HT1080 (cell line): Measurements from ENCODE around the gene MAP3K1. TPM values are rescaled to one million over a fixed set of nuclear protein-coding genes. Genes with fewer than 3 reads are reported as not detected.
"Not testable (repeated sequence)": the region's sequence is repeated elsewhere in the genome, so short reads cannot be mapped to it uniquely, and the experiment has no call there.

Source experiments
- DNase-seq: peaks from one replicate; pipeline ENCODE4 v3.0.0-alpha.2; 2015; ENCODE audit warnings: low read depth
- polyA plus RNA-seq, 2 experiments: library from polyadenylated mRNA; depleted of rRNA; stranded (reverse); fragments of >200 nt; gene quantifications; 2 replicates each; pipeline ENCODE4 v1.2.3, GENCODE V29; 2015
- total RNA-seq: library from RNA; depleted of rRNA; stranded (reverse); fragments of >200 nt; shearing (Covaris generic); gene quantifications from 2 replicates; pipeline ENCODE4 v1.2.3, GENCODE V29; 2014; rRNA removed

Gene MAP3K1
- 4.4 and 5.1 TPM in 2 replicates for total RNA-seq
- polyA plus RNA-seq (2015; cell fraction: cytosol; rRNA removed) = 2.9 and 3.8 TPM in 2 replicates
- 7.8 and 10.3 TPM in 2 replicates for polyA plus RNA-seq (2015; cell fraction: nucleus; rRNA removed)

DNA sequence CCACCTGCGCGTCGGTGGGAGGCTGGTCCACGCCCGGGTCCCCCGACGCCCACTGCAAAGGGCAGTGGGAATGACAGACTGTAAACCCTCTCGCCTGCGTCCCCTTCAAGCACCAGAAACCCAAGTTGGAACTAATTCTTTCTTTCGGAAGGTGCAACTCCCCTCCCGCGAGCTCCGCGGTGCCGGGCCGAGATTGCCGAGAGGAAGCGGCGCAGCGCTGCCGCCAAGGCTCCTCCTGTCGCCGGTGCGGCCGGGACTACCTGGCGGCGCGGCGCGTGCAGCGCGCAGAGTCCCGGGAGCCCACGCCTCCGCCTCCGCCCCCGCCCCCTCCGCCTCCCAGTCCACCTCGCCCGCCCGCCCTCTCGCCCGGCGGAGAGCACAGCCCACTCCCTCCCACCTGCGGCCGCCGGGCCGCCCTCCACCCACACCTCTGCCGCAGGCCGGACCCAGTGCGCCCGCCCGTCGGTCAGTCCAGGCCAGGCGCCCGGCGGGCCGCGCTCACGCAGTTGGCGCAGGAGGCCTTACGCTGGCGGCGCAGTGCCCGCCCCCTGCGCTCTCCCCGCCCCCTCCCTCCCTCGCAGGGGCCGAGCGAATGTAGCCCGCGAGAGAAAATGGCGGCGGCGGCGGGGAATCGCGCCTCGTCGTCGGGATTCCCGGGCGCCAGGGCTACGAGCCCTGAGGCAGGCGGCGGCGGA lies at the start of gene MAP3K1:
MAP3K1 (plus strand) TSS at position 587 of the 695 bp plus-strand sequence; CDS start at position 612, 25 bp downstream.
- peak; percentile 56 for DNase-seq

DNA sequence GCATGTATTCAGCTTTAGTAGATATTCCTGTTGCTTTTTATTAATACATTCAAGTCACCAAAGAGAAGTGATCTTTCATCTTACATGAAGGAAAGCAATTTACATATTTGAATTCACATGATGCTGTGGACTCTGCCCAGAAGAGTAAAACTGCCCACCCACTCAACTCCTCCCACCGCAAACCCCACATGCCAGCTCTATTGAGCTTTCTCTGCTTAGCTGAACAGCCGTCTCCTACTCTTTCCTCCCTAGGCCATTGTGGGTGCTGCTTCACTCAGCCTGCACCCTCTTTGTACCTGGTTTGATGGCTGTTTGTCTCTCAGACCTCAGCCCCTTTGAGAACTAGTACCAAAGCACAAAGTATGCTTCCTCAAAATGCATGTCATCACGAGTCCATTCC lies 48.4 kb upstream of the MAP3K1 start:
- no peak for DNase-seq

DNA sequence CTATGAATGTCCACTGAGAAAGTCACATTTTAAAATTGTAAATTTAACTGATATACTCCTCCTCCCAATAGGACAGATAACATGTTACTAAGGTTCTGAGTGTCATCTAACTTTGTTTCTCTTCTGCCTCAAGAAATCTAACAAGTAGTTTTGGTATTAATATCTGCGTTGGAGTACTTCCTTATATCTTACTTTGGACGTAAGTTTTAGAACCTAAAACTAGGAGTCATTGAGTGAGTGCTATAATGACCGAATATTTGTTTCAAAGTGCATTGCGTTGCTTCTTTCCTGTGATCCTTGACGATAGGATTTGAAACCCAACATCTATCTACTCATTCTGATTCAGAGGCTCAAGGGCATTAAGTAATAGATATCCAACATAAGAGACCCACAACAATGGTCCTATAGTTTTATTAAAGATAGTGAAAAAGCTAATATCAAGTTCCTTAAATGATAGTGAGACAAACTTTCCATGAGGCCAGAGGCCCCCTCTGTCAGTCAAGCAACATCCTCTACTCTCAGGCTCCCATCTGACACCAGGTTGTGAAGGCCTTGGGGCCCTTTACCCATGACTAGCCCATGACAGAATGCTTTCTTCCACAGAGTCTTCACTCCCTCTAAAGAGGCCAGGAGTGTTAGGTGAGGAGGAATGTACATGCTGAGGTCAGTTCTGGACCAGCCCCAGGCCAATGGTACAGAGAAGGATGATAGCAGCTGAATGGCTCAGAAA lies 45.3 kb upstream of the MAP3K1 start:
- DNase-seq = no peak

DNA sequence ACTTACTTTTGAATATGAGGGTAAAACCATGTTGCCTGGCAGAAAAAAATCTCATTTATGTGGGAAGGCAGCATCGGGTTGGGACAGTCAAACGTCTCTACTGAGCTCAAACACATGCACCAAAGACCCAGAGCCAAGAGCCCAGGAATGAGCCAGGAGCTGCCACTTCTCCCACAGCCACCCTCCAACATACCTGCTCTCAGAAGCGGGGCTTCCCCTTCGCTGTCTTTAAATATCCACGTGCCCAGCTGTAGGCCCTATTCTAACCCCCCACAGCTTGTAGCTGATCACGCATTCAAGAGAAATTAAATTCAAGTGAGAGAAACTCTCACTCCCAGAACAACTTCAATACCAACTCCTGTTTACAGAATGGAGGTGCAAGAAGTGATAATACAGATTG lies 42.6 kb upstream of the MAP3K1 start:
- no peak for DNase-seq

DNA sequence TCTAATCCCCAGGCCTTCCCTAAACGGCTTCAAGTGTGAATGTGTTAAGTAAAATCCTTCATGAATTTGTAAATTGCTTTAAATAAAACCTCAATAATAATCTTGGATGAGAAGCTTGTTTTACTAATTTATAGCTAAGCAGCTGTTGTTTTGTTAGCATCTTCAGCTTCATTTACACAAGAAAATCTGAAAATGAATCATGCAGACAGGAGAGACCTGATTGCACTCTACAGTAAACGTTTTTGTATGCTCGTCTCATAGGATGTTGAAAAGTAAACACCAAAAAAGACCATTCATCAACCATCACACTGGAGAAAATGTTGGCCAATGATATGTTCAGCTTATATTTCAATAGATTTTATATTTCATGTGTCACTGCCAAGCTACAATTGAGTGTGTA lies 40.4 kb upstream of the MAP3K1 start:
- no peak for DNase-seq

DNA sequence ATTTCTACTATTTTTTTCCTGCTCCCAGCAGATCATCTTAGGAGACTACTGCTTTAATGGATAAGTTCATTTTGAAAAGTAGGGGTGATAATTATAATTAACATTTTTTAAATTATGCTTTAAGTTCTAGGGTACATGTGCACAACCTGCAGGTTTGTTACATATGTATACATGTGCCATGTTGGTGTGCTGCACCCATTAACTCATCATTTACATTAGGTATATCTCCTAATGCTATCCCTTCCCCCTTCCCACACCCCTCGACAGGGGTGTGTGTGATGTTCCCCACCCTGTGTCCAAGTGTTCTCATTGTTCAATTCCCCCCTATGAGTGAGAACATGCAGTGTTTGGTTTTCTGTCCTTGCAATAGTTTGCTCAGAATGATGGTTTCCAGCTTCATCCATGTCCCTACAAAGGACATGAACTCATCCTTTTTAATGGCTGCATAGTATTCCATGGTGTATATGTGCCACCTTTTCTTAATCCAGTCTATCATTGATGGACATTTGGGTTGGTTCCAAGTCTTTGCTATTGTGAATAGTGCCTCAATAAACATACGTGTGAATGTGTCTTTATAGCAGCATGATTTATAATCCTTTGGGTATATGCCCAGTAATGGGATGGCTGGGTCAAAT lies 39.0 kb upstream of the MAP3K1 start:
- not testable (repeated sequence) for DNase-seq

DNA sequence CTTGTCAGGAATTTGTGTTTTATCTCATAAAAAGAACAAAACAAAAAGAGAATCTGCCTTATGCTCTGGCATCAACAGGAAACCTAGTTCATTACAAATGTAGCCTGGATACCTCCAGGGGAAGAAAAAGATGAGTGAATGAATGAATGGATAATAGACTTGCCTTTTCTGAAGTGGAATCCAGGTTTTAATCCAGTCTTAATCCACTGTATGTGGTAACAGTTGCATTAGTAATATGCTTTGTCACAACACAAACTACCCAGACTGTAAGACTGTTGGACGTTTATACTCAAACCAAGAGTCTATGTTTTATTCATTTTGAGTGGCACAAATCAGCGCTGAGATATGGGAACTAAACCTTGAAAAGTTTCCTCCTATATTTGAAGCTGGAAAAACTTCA lies 32.1 kb upstream of the MAP3K1 start:
- no peak for DNase-seq

DNA sequence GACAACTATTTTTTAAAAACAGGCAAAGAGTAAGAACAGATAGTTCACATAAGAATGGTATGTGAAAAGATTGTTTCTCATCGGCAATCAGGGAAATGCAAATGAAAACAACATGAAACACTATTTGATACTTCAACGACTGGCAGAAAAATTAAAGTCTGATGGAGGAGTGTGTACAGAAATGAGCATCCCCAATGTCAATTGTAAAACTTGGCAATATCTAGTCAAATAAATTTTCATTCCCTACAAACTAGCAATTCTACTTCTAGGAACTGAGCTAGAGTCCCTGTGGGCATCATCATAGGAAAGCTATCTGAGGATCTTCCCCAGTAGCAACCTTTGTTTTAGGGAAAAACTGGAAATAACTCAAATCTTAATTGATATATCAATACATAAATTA lies 29.0 kb upstream of the MAP3K1 start:
- DNase-seq = no peak

DNA sequence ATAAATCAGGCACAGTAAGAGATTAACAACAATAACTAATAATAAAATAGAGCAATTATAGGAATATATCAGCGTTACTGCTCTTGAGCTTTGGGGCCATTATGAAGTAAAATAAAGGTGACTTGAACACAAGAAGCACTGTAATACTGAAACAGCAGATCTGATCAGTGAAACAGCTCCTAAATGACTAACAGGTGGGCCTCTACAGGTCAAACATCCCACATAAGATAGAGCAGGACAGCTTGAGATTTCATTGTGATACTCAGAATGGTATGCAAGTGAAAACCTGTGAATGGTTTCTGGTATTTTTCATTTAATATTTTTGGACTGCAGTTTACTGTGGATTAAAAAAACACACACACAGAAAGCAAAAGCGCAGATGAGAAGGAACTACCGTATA lies 24.0 kb upstream of the MAP3K1 start:
- no peak for DNase-seq

DNA sequence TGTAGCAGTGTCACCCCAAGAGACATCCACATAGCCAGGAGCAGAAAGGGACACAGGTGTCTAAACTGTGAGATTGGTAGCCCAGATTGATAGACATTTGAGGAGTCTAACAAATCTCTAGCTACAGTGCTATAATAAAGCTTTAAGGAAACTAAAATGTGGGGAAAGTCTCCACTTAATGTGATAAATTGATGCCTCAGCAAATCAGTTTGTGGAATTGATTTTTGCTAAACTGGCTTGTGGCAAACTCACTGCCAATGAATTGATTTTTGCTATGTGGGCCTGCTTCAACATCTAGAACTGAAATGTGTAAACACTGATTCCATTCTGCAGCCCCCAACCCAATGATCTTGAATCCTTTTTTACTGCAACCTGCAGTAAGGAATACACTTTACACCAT lies 16.8 kb upstream of the MAP3K1 start:
- no peak for DNase-seq

DNA sequence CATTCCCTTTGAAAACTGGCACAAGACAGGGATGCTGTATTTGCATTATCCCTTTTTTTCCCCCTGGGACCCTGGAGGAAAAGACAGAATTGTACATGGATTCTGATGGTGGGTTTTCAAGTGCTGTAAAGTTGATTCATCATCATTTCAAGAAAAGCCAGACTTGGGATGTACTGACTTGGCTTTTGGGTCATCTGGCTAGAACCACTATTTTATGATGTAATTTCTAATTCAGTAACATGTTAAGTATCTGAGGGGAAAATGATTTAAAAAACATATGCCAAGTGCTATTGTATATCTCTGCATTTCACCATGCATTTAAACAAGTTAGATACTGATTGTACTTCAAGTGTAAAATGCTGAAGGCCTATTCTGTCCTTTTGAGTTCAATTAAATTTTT lies 15.2 kb upstream of the MAP3K1 start:
- DNase-seq = no peak

DNA sequence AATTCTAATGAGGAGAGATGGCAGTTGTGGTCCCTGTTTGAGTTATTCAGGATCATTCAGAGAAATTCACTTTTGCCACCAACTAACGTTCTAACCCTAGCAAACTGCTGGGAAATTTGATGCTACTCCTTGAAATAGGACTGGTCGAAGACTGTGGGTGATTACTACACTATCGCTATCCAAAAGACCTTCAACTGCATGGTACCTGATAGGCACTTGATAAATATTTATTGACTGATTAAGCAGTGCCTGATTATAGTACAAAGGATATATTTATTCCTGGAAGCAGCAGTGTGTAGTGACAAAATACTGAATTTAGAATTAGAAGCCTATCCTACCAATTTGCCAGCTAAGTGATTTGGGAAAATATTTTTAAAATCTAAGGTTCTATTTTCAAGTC lies 14.1 kb upstream of the MAP3K1 start:
- no peak for DNase-seq

DNA sequence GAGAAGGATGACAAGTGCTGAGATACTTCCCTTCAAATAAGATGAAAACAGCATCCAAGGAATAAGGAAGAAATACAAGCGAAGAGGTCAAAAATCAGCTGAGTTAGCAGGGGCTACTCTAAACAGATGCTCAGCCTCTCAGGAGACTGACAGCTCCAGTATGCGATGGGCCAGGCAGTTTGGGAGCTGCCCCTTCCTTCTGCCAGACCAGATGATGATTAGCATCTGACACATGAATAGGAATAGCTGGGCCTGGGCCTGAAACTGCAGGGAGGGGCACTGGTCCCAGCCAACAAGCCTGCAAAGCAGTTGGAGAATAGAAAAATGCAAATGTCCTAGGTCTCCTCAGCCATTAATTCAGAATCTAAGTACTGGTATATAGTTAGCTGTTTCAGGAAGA lies 13.1 kb upstream of the MAP3K1 start:
- no peak for DNase-seq

DNA sequence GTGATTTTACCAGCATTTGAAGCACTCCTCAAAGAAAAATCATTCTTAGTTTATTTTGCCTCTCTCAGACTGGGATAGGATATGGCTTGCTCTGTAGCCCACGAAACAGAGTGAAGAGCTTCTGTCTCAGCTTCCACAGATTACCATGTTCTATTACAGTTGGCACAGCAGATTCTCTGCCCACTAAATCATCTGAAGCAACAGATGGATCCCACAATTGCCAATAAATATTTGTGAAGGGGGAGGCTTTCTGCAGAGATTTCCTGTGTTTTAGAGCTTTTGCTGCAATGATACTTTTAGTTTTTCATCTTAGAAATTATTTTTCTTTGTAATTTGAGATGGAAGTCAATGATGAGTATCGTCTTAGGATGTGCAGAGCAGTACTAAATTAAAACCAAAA lies 12.3 kb upstream of the MAP3K1 start:
- DNase-seq = no peak

DNA sequence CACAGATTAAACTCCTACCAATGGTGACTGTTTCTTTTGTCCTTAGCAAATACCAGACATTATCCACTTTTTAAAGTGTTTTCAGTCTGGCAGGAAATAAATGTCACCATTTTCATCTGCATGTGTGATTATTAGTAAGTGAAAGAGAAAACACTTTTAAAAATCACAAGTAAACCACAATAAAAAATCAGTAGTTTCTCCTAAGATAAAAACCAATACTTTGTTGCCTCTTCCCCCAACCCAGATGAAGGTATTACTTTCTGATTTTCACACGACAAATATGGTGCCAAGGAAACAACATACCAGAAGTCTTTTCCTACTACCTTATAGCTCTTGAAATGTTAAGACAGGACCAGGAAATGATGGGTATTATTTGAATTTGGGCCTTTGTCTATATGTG lies 11.5 kb upstream of the MAP3K1 start:
- no peak for DNase-seq

DNA sequence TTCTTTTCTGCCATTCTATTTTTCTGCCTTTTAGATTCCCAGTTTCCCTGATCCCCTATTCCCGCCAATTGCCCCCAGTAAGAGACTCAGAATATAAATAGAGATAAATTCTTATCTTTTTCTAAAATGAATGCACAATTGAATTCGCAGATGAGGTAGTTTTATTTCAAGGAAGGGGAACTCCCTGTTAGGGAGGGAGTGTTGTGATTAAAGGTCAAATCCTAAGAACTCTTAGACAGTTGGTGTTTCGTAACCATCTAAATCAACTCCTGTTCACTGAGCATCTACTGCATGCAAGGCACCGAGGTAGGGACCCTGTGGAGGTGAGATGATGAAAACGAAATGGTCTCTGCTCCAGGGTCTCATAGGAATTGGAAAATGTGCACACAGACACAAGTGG lies 7.7 kb upstream of the MAP3K1 start:
- no peak for DNase-seq

DNA sequence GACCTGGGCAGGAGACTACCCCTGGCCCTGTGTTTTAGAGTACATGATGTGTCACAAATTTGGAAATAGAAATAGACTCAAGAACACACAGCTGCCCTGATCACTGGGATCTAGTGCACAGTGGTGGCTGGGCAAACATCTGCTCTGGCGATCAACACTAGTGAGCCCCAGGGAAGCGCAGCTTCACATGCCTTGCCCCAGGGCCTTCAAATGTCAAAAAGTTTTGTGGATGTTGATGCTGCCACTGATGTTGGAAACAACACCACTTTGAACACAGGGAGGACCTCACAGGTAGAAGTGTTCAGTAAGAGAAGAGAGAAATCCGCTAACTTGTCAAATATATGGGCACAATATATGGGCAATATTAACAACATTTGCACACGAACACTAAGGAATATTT lies 7.1 kb upstream of the MAP3K1 start:
- DNase-seq = no peak

DNA sequence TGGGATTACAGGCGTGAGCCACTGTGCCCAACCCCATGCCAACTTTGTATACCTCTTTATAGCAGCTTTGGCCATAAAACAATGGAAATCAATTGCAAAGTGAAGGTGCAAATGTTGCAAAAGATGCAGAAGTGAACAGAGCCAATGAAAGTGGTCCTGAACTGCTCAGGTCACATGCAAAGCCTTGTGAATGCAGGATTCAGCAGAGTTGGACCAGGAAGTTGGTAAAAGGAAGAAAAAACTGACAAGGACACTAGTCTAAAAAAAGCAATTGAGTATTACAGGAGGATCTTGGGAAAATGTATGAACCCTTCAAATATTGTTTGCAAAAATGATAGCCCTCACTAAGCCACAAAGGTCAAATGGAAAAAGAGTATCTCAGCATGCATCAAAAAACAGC lies 4.5 kb upstream of the MAP3K1 start:
- no peak for DNase-seq

DNA sequence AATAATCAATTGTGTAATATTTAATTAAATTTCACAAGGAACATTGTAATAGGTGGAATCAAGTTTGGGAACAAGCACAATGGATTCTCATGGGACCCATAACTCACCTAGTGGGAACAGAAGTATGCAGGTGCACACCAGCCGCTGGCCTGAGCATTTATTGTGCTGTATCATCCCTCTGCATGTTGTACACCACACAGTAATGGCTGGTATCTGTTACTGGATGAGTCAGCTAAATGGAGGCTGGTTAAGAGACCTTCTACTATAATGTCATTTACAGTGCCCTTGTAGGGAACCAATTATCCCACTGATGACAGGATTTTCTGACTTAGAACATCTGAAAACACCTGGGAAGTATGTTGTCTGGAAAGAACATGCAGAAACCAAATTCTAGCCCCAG lies 3.2 kb upstream of the MAP3K1 start:
- no peak for DNase-seq

DNA sequence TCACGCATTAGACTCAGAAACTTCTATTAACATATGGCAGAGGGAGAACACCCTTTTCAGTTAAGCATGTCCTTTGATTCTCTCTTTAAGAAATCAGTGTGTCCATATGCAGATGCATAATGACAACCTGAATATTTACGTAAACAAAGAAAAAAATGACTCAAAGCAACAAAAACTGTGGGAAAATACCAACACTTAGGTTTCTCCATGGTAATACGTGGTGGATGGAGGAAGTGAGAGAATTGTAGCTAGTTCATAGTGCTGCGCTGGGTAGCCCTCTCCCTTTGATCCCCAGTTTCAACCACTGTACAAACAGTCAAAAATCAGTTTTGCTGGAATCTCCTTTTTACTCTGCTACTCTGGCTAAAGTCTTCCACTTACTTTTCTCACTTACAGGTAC lies 2.0 kb upstream of the MAP3K1 start:
- DNase-seq = no peak

DNA sequence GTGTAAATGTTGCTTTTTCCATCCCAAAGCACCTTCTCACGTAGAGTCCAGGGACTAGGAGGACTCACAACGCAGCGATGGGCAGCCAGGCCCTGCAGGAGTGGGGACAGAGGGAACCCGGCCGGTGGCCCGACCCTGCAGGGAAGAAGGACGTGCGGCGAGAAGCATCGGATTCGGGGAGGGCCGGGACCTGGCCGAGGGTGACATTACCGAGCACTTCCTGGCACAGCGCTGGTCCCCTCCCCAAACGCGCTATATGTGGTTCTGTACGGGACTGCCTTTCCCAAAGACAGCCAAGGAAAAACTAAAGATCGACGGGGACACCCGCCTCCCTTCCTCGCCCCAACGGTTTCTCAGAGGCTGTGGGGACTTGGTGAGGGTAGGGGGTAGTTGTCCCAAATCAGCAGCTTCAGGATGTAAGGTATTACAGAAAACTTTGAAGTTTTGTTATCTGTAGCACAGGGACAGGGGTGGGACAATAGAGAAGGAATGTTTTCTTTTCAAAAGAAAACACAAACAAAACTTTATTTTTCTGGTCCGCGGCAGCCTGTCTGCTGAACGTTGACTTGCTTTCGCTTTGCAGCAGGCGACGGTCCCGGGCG lies 887 bp upstream of the MAP3K1 start:
- DNase-seq = no peak
